ENCODE results near the gene TMEM95. TPM values are rescaled to one million over a fixed set of nuclear protein-coding genes. Genes with fewer than 3 reads are reported as not detected.

TMEM95 gene
- total RNA-seq, 1 experiment from 2014 or later: not detected

DNA sequence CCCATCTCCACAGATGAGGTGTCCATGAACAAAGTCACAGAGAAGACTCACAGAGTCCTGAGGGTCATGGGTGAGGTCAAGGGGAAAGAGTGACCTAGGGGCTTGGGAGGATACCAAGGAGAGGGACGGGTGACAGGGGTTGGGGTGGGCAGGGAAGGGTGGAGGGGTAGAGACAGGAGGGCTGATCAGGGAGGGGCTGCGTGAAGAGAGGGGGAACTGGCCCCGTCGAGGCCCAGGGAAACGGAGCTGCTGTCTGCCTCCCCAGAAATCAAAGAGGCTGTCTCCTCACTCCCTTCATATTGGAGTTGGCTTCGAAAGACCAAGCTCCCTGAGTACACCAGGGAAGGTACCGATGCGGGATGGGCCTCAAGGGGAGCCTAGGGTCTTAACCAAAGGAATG, 617 bp downstream of the TMEM95 start:
- POLR2A ChIA-PET: interaction anchor here (0.9 kb wide), 1 partner anchor 129 kb away, joined by 3 read pairs; the partner anchor contains the start of gene POLR2A
- Histone ChIP-seq H3K36me3 (ENCODE audit: control insufficient read depth in 1 of 2, insufficient read depth in 2 of 2, low read length in 2 of 2) (no peaks in the 10 kb centered on the region), H3K4me3 (replicated peaks in 1 of 2; ENCODE audit: low read depth in 1 of 2, low read length in 2 of 2) (no peak overlapping the region), H3K27ac (ENCODE audit: low read depth, low read length) (no peak overlapping the region), H3K9me2 (ENCODE audit: insufficient read depth) (no peaks in the 10 kb centered on the region), H3K9me3 (ENCODE audit: control insufficient read depth in 1 of 2, insufficient read depth in 1 of 2, low read depth in 1 of 2, low read length in 2 of 2) (no peaks in the 10 kb centered on the region), H3K9ac (ENCODE audit: low read length) (no peak overlapping the region), H4K20me1 (ENCODE audit: insufficient read depth) (no peaks in the 10 kb centered on the region), H2AFZ (ENCODE audit: low read depth, low read length, poor library complexity, severe bottlenecking) (no peak overlapping the region), H3K4me1 (ENCODE audit: control insufficient read depth in 1 of 2, insufficient read depth in 2 of 2, low read length in 2 of 2) (peaks cover 23 to 55% of the 10 kb centered on the region in 2 experiments), H3K79me2 (ENCODE audit: insufficient read depth, low read length) (peaks cover 15% of the 10 kb centered on the region), H3K27me3 (ENCODE audit: insufficient read depth, low read length) (no peaks in the 10 kb centered on the region), H3K4me2 (ENCODE audit: low read length) (peak overlapping the region; percentile 60)
- ATAC-seq (no peak), DNase-seq (ENCODE audit: low read depth, low spot score) (no peak)
- RAD21 ChIA-PET (ENCODE audit: low non-redundant PET in 1 of 2, low total read pairs in 2 of 2, uncharacterized antibody in 2 of 2, unreplicated experiment in 2 of 2): interaction anchor here in 1 of 2 experiments (0.7 to 2.0 kb wide), 3 partner anchors 48 to 205 kb away, joined by 3 to 6 read pairs (median 4); partner anchors contain the start of genes TMEM102 and TMEM256
- no peak for TF ChIP-seq POLR2A (IDR thresholded peaks at IDR 0.05; ENCODE audit: borderline replicate concordance, extremely low read depth, insufficient read depth, insufficient read length)
- no peak for TF ChIP-seq REST (IDR thresholded peaks at IDR 0.05; ENCODE audit: low read depth)
- TF ChIP-seq, protein P1, sequence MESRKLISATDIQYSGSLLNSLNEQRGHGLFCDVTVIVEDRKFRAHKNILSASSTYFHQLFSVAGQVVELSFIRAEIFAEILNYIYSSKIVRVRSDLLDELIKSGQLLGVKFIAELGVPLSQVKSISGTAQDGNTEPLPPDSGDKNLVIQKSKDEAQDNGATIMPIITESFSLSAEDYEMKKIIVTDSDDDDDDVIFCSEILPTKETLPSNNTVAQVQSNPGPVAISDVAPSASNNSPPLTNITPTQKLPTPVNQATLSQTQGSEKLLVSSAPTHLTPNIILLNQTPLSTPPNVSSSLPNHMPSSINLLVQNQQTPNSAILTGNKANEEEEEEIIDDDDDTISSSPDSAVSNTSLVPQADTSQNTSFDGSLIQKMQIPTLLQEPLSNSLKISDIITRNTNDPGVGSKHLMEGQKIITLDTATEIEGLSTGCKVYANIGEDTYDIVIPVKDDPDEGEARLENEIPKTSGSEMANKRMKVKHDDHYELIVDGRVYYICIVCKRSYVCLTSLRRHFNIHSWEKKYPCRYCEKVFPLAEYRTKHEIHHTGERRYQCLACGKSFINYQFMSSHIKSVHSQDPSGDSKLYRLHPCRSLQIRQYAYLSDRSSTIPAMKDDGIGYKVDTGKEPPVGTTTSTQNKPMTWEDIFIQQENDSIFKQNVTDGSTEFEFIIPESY (IDR thresholded peaks at IDR 0.05; ENCODE audit: extremely low read depth, insufficient replicate concordance, low read length): no peak
- no peak for TF ChIP-seq EGR1 (IDR thresholded peaks at IDR 0.05; ENCODE audit: low read depth)
- TF ChIP-seq TCF7L2 (IDR thresholded peaks at IDR 0.05; ENCODE audit: borderline replicate concordance, extremely low read depth, insufficient read depth, insufficient read length): no peak
- TF ChIP-seq JUND (IDR thresholded peaks at IDR 0.05): no peak; the same call in 1 of the 2 replicates
- no peak for TF ChIP-seq CBX3 (IDR thresholded peaks at IDR 0.05; ENCODE audit: low read depth)
- no peak for TF ChIP-seq CEBPB (IDR thresholded peaks at IDR 0.05; ENCODE audit: low read depth)
- no peak for TF ChIP-seq SP1 (IDR thresholded peaks at IDR 0.05; ENCODE audit: low read depth)
- BruUV-seq (replicated peaks): no TSS peak
- intact Hi-C loops (cut with micrococcal nuclease): loop anchor here (5.0 kb wide), 1 partner anchor 37 kb away; the partner anchor contains the start of gene PLSCR3
- CTCF ChIA-PET: interaction anchor here (0.7 to 2.9 kb wide), 12 partner anchors 11 to 633 kb away, joined by 3 to 21 read pairs (median 4); partner anchors contain the start of genes NEURL4, SENP3, TMEM102 and TMEM256
